Measurements from ENCODE around the gene TMEM74B.

Gene TMEM74B

GRCh38 chr20:1144401-1145172 lies 40.2 kb downstream of the TMEM74B start:
- H4K20me1 ChIP-seq (ENCODE audit: insufficient read depth, low read length, poor library complexity, severe bottlenecking), result peaks cover 3% of the 10 kb centered on the region
- H3K9me3 ChIP-seq (ENCODE audit: insufficient read depth, low read depth, low read length), result no peaks in the 10 kb centered on the region
- H3K9me2 ChIP-seq (replicated peaks; ENCODE audit: low read depth, low read length), result no peaks in the 10 kb centered on the region
- peaks cover 57% of the 10 kb centered on the region for H3K36me3 ChIP-seq (ENCODE audit: insufficient read depth, low read length)
- H3K4me3 ChIP-seq (ENCODE audit: low read length, poor library complexity, severe bottlenecking), result no peak overlapping the region
- H2AFZ ChIP-seq (ENCODE audit: low read length), result no peak overlapping the region
- no peaks in the 10 kb centered on the region for H3K79me2 ChIP-seq (ENCODE audit: insufficient read depth, low read length)
- no peak overlapping the region for H3K4me2 ChIP-seq (ENCODE audit: low read depth, low read length, poor library complexity, severe bottlenecking)
- H3F3A ChIP-seq (ENCODE audit: low read depth), result no peaks in the 10 kb centered on the region
- TF ChIP-seq CTCF (conservative IDR thresholded peaks at IDR 0.05; ENCODE audit: low read length), result no peak
- no peaks in the 10 kb centered on the region for H3K27me3 ChIP-seq (ENCODE audit: insufficient read depth, low read length, poor library complexity, severe bottlenecking)
- H3K9ac ChIP-seq (ENCODE audit: low read depth, low read length, poor library complexity, severe bottlenecking), result no peak overlapping the region
- H3K4me1 ChIP-seq (ENCODE audit: insufficient read depth, low read length, poor library complexity, severe bottlenecking), result no peaks in the 10 kb centered on the region

- H3K4me3 ChIP-seq (ENCODE audit: low read length, poor library complexity, severe bottlenecking), result no peak overlapping the region
- peaks cover 81% of the 10 kb centered on the region for H3K36me3 ChIP-seq (ENCODE audit: insufficient read depth, low read length)
- no peak for TF ChIP-seq EZH2phosphoT487 (IDR thresholded peaks at IDR 0.05; ENCODE audit: borderline replicate concordance)
- TF ChIP-seq CTCF (conservative IDR thresholded peaks at IDR 0.05; ENCODE audit: low read length), result no peak
- H3K4me1 ChIP-seq (ENCODE audit: insufficient read depth, low read length, poor library complexity, severe bottlenecking), result peaks cover 10% of the 10 kb centered on the region
- H3K9me3 ChIP-seq (ENCODE audit: insufficient read depth, low read depth, low read length), result no peaks in the 10 kb centered on the region; the same call in 1 of the 2 replicates
- H3K9me2 ChIP-seq (replicated peaks; ENCODE audit: low read depth, low read length), result no peaks in the 10 kb centered on the region
- H3K4me2 ChIP-seq (ENCODE audit: low read depth, low read length, poor library complexity, severe bottlenecking), result no peak overlapping the region
- H4K20me1 ChIP-seq (ENCODE audit: insufficient read depth, low read length, poor library complexity, severe bottlenecking), result peaks cover 4% of the 10 kb centered on the region
- no peaks in the 10 kb centered on the region; the same call in 1 of the 2 replicates for H3K79me2 ChIP-seq (ENCODE audit: insufficient read depth, low read length)
- no peak overlapping the region for H3K9ac ChIP-seq (ENCODE audit: low read depth, low read length, poor library complexity, severe bottlenecking)
- H3K27me3 ChIP-seq (ENCODE audit: insufficient read depth, low read length, poor library complexity, severe bottlenecking), result no peaks in the 10 kb centered on the region
- no peak overlapping the region for H2AFZ ChIP-seq (ENCODE audit: low read length)
- H3F3A ChIP-seq (ENCODE audit: low read depth), result no peaks in the 10 kb centered on the region
These were observed 47.5 kb downstream of the TMEM74B start for GRCh38 chr20:1137236-1137635.

DNA sequence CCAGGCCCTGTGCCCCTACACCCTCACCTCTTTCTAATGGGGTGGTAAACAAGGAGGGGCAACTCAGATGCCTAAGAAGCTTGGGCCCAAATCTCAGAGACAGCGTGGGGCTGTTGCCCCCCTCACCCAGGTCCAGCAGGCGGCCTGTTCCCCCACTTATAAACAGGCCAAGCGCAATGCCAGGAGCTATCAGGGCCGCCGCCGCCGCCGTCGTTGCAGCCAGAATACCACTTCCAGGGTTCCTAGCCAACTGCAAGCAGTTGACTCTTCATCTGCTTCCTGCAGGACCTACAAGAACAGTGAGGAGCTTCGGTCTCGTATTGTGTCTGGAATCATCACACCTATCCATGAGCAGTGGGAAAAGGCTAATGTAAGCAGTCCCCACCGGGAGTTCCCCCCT lies 49.9 kb downstream of the TMEM74B start:
- no peak for TF ChIP-seq CTCF (conservative IDR thresholded peaks at IDR 0.05; ENCODE audit: low read length)
- TF ChIP-seq EZH2phosphoT487 (IDR thresholded peaks at IDR 0.05; ENCODE audit: borderline replicate concordance), result no peak
- Histone ChIP-seq H4K20me1 (ENCODE audit: insufficient read depth, low read length, poor library complexity, severe bottlenecking) (peaks cover 4% of the 10 kb centered on the region), H3K27me3 (ENCODE audit: insufficient read depth, low read length, poor library complexity, severe bottlenecking) (no peaks in the 10 kb centered on the region), H3K9me2 (replicated peaks; ENCODE audit: low read depth, low read length) (no peaks in the 10 kb centered on the region), H2AFZ (ENCODE audit: low read length) (no peak overlapping the region), H3K79me2 (ENCODE audit: insufficient read depth, low read length) (no peaks in the 10 kb centered on the region; the same call in 1 of the 2 replicates), H3K4me3 (ENCODE audit: low read length, poor library complexity, severe bottlenecking) (no peak overlapping the region), H3K36me3 (ENCODE audit: insufficient read depth, low read length) (peaks cover 82% of the 10 kb centered on the region), H3F3A (ENCODE audit: low read depth) (no peaks in the 10 kb centered on the region), H3K4me1 (ENCODE audit: insufficient read depth, low read length, poor library complexity, severe bottlenecking) (peaks cover 10% of the 10 kb centered on the region), H3K4me2 (ENCODE audit: low read depth, low read length, poor library complexity, severe bottlenecking) (peak overlapping the region; percentile 26), H3K9me3 (ENCODE audit: insufficient read depth, low read depth, low read length) (no peaks in the 10 kb centered on the region; the same call in 1 of the 2 replicates), H3K9ac (ENCODE audit: low read depth, low read length, poor library complexity, severe bottlenecking) (no peak overlapping the region)

All from Loucy (cell line).